ENCODE measurements around the gene C19orf73.
A peak's percentile ranks its signal among the peaks of the same experiment; 100 is the strongest.
"Not testable (repeated sequence)": the region's sequence is repeated elsewhere in the genome, so short reads cannot be mapped to it uniquely, and the experiment has no call there.

Gene C19orf73

DNA sequence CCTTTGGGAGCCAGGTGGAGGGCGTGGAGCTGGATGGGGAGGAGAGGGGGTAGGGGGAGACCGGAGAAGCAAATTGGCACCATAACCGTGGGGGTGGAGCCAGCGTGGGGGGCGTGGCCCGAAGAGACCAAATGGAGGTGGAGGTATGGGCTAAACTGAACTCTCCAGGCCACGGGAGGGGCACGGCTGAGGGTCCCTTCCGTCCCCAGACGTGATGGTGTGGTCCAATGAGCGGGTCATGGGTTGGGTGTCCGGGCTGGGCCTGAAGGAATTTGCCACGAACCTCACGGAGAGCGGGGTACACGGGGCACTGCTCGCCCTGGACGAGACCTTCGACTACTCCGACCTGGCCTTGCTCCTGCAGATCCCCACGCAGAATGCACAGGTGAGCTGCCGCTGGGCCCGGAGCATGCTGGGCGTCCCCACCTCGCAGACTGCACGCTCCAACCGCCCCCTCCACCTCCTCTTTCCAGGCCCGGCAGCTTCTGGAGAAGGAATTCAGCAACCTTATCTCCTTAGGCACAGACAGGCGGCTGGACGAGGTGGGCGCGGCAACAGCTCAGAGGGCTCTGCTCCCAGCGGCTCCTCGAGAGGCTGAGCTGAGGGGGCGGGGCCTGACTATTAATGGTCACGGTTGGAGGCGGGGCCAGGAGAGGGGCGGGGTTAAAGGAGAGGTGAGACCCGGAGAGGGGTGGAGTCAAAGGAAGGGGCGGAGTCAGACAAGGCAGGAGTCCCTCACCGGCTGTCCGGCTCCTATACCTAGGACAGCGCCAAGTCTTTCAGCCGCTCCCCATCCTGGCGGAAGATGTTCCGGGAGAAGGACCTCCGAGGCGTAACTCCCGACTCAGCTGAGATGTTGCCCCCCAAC, 30.1 kb upstream of the C19orf73 start:
- peak; percentile 75 for DNase-seq

DNA sequence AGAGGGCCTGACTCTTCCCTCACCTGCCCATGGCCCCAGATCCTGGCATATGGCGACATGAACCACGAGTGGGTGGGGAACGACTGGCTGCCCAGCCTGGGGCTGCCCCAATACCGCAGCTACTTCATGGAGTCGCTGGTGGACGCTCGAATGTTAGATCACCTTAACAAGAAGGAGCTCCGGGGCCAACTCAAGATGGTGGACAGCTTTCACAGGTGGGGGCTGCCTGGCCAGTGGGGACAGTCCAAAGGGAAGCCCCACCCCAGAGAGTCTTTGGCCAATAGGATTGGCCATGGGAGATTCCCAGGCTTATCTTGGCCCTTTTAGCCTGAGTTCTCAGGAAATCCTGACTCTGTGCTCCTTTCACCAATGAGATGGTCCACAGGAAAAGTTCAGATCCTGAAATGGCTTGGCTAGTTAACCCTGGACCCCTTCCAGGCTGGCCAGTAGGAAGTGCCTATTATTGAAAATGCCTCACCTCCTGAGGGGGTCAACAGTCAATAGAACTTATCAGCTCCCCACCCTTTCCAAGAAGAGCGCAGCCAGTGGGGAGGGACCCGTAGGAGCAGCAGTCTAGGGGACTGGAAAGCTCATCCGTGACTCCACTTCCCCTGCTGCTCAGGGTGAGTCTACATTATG, 29.2 kb upstream of the C19orf73 start:
- DNase-seq, result no peak

DNA sequence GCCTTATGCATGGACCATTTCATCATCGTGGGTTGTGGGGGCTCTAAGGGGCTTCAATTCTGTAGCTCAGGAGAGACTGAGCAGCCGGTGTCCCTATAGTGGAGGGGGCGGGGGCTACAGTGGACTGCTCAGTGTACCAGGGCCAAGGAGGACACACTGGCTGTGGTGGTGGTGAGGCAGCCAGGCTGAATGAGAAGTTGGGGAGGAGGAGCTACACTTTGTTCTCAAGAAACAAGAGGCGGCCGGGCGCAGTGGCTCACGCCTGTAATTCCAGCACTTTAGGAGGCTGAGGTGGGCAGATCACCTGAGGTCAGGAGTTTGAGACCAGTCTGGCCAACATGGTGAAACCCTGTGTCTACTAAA, 27.4 kb upstream of the C19orf73 start:
- DNase-seq, result not testable (repeated sequence)

DNA sequence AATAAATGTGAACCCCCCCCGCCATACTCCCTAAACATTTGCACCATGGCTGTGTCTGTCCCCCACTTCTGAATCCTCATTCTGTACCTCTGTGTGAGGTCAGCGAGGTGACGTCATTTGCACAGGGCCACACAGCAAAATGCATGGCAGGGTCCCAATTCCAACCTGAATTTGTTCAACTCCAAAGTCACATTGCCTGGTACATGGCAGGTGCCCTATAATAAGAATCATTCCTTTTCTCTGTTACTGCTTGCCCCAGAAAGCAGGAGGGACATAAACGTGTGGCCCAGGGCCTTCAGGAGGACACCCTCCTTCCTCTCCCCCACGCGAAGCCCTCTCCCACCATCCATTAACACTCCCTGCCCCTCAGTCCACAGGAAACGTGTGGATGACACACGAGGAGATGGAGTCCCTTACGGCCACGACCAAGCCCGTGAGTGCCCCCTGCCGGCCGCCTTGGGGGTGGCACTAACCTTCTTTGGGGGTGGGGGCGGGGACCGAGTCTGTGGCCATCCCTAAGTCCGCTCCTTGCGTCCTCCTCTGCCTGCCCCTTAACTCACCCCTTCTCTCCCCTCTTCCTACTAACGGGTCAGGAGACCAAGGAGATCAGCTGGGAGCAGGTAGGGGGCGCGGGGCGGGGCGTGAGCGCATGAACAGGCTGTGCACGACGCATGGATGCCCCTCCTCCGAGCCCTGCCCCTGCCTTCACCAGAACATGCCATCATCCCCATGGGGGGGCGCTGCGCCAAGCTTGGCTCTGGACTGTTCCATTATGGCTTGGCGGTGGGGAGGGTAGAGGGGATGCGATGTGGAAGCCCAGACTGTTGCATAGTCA, 26.8 kb upstream of the C19orf73 start:
- no peak for DNase-seq

DNA sequence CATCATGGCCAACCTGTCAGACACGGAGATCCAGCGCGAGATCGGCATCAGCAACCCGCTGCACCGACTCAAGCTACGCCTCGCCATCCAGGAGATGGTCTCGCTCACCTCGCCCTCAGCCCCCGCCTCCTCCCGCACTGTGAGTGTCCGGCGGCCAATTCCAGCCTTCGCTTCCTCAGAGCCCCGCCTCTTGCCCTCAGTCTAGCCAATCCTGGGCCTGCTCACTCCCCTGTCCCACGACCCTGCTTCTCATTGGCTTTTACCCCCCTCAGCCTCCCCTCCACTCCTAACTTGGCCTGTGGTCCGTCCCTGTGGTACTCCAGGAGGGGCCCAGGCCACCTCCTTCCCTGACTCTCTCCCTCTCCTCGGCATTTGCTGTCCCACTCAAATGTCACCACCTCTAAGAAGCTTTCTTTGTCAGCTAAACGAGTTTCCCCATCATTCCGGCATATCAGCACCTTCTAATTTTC, 24.0 kb upstream of the C19orf73 start:
- no peak for DNase-seq

DNA sequence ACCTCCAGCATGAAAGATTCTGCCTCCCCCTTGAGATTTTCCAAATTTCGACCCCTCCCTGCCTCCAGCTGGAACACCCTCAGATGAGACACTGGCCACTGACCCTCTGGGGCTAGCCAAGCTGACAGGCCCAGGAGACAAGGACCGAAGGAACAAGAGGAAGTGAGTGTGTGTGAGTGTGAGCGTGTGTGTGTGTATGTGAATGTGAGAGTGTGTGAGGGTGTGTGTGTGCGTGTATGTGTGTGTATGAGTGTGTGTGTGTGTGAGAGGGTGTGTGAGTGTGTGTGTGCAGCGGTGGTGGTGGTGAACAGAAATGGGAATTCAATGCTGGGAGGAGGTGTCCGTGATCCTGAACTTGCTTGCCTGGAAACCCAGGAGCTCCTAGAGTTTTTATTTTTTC, 22.4 kb upstream of the C19orf73 start:
- no peak for DNase-seq

DNA sequence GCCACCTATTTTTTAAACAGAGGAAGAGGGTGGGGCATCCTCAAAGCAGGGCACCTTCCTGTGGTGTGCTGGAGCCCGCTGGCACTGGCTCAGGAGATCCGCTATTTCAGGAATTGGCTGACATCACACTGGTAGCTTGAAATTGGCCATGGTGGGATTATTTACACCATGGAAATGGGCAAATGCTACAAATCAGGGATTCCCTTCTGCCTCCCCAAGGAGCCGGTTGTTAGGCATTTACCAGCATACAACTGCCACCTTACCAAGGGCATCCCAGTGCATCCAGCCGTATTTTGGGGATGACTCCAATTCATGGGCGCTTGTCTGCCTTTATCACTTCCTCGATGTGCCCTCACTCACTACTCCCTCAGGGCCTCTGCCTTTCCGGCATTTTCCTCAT, 22.0 kb upstream of the C19orf73 start:
- DNase-seq, result no peak

DNA sequence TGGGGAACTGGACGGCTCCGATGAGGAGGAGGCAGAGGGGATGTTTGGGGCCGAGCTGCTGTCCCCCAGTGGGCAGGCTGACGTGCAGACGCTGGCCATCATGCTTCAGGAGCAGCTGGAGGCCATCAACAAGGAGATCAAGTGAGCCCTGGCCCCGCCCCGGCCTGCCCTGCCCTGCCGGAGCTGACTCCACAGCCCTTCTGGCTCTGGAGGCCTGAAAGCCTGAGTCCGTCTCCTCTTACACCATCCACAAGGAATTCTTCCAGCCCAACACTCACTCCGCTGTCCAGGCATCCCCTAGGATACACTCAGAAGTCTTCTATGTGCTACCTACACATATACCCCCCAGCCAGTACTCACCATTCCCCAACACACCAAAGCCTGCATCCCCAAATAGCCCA, 17.8 kb upstream of the C19orf73 start:
- no peak for DNase-seq

DNA sequence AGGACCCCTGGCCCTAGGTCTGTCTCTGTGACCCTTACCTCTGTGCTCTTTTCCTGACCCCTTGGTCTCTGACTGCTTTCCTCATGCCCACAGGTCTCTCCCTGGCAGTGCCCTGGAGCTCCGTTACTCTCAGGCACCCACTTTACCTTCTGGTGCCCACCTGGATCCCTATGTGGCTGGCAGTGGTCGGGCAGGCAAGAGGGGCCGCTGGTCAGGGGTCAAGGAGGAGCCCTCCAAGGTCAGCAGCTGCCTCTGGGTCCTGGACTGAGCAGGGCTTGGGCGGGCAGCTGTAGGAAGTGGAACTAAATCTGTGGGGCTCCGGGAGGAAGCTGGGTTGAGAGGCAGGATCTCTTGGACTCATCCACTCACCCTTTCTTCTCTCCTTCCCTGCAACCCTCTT, 16.7 kb upstream of the C19orf73 start:
- DNase-seq, result no peak

DNA sequence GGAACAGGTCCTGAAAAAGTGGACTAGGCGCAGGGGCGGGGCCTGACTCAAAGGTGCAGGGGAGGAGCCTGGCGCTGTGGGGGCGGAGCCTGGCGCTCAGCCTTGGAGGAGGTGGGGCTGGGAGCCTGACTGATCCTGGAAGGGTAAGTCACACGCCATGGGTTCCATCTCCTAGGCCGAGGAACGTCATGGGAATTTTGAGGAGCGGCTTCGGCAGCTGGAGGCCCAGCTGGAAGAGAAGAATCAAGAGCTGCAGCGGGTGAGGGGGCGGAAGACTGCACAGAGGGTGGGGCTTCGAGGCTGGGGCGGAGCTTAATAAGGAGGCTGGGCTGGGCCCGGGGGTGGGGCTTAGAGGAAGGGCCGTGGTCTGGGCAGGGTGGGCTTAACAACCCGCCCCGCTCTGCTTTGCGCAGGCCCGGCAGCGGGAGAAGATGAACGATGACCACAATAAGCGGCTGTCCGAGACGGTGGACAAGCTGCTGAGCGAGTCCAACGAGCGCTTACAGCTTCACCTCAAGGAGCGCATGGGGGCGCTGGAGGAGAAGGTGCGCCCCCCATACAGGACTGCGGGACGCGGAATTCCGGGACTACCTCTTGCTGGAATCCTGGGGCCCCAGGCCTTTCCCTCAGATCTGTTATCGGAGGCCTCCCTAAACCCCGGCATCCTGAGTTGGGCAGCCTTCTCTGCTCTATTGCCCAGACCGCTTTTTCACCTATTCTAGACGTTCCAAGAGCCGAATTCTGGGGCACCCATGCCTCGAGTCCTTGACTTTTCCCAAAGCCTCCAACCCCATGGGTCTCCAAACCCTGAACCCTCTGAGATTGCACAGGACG, 14.9 kb upstream of the C19orf73 start:
- no peak for DNase-seq

DNA sequence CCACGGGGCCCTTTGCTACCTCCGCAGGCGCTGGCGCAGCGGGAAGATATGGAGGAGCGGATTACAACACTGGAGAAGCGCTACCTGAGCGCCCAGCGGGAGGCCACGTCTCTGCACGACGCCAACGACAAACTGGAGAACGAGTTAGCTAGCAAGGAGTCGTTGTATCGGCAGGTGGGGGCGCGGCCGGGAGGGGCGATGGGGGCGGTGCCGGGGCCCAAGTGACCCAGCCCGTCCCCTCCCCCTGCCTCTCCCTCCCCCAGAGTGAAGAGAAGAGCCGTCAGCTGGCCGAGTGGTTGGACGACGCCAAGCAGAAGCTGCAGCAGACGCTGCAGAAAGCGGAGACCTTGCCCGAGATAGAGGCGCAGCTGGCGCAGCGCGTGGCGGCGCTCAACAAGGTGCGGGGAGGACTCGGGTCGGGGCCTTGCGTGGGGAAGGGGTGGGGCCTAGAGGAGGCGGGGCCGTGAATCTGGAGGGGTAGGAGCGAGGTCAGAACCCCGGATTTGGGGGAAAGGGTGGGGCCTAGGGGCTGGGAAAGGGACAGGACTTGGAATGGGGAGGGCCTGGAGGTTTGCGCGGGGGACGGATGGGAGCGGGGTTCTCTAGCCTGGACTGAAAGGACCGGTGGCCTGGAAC, 14.1 kb upstream of the C19orf73 start:
- DNase-seq, result no peak

DNA sequence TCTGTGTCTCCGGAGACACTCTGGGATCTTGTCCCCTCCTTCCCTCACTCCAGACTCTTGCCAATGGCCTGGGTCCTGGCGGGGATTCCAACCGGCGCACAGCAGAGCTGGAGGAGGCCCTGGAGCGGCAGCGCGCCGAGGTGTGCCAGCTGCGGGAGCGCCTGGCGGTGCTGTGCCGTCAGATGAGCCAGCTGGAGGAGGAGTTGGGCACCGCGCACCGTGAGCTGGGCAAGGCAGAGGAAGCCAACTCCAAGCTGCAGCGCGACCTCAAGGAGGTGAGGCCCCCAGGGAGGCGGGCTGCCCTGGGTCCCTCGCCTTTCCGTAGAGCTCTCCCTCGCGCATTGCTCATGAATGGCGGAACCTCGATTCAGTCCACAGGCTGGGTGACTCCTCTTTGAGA, 11.4 kb upstream of the C19orf73 start:
- DNase-seq, result no peak

DNA sequence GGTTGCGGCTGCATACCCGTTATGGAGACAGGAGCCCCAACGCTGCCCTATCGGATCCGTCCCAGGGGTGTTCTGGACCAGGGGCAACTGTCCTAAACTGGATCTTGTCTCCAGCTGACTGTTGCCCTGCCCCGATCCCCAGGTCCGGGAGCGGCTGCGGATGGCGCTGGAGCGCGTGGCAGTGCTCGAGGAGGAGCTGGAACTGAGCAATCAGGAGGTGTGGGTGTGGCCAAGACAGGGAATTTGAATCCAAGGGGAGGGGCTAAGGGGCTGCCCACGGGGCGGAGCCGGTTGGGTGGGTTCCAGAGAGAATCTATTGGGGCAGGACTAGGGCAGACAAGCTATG, 10.3 kb upstream of the C19orf73 start:
- no peak for DNase-seq

DNA sequence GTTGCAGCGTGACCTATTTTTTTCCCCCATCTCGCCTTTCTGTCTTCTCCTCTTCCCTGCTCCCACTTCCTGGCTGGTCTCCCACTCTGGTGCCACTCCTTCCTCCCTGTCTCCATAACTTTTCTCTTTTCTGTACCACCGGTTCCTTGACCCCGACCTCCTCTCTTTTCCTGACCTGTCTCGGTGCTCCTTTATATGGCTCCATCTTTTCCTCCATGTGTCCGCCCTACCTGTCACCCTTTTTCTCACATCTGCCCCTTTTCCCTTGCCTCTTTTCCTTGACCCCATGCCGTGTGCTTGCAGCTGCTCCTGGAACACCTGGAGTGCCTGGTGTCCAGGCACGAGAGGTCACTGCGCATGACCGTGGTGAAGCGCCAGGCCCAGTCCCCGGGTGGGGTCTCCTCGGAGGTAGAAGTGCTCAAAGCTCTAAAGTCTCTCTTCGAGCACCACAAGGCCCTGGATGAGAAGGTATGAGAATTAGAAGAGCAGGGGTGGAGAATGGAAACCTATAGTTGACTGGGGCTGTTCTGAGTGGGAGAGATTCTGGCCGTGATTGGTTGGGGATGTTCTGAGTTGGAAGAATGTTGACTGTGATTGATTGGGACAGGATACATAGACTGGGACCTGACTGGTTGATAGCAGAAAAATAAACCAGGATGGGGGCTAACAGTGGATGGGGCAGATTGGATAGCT, 9.7 kb upstream of the C19orf73 start:
- DNase-seq, result no peak

DNA sequence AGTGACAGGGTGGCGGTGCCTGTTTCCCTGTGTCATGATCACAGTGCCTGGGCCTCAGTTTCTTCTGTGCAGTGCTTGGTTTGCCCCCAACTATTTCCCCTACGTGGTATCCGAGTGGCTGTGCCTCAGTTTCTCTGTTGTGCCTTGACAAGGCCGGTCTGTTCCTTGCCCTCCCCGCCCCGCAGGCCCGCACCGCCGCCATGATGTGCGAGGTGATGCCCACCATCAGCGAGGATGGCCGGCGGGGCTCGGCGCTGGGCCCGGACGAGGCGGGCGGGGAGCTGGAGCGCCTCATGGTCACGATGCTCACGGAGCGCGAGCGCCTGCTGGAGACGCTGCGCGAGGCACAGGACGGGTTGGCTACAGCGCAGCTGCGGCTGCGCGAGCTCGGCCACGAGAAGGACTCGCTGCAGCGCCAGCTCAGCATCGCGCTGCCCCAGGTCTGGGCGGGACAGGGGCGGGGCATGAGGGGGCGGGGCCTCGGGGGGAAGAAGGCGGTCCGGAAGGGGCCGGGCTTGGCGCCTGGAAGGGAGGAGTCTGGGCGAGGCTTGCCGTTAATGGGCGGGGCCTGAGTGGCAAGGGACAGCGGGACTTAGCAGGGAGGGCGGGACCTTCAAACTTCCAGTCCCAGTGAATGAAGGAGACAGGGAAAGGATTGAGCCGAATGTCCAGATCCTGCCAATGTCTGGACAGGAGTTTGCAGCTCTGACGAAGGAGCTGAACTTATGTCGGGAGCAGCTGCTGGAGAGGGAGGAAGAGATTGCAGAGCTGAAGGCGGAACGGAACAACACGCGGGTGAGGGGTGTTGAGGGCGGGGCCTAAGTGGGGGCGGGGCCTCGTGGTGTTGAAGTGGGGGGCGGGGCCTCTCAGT, 9.0 kb upstream of the C19orf73 start:
- DNase-seq, result peak; percentile 88

DNA sequence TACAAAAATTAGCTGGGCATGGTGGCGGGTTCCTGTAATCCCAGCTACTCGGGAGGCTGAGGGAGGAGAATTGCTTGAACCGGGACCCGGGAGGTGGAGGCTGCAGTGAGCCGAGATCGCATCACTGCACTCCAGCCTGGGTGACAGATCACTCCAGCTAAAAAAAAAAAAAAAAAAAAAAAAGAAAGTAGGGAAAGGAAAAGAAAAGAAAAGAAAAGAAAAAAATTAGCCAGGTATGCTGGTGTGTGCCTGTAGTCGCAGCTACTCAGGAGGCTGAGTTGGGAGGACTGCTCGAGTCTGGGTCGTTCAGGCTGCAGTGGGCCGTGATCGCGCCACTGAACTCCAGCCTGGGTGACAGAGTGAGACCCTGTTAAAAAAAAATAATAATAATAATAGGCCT, 8.3 kb upstream of the C19orf73 start:
- not testable (repeated sequence) for DNase-seq

DNA sequence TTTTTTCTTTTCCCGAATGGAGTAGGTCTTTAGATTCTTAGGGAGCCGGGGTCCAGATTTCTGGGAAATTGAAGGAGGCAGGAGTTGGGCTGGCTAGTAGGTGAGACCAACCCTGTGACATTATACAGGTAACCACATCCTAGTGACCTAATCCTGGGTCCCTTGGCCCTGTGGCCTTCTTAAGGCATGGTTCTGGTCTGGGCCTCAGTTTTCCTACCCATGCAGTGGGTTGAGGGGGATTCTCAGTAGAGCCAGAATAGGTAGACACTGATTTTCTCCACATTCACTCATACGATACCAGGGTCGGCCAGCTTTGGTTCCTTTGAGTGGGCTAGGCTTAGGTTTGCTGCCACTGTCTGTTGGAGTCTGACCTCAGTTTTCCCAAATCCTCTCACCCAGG, 7.6 kb upstream of the C19orf73 start:
- DNase-seq, result no peak

DNA sequence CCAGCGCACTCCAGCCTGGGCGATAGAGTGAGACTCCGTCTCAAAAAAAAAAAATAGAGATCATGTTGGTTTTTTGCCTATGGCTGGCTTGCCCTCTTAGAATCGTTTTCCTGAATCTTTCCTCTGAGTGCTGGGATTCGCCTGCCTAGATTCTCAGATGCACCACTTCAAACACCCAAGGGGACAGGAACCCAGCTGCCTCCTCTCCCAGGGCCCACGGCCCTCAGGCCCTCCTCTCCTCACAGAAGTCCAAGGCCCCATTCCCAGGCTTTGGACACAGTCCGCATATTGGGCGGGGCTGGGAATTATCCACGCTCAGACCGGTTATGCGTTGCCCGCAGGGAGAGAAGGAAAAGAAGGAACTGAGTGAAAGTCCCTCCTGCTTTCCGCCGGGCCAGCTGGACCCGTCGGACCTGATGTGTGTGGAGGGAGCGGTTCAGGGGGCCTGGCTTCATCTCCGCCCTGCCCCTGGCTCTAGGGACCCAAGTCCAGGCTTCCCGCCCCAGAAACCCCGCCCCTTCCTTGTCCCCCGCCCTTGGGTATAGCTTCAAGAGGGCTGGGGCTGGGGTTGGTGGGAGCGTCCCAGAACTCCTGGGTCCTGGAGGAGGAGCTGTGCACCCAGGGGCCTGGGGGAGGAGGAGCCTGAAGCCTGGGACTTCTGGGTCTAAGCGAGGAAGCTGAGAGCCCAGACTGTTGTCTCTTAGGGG, 6.2 kb upstream of the C19orf73 start:
- DNase-seq, result no peak

DNA sequence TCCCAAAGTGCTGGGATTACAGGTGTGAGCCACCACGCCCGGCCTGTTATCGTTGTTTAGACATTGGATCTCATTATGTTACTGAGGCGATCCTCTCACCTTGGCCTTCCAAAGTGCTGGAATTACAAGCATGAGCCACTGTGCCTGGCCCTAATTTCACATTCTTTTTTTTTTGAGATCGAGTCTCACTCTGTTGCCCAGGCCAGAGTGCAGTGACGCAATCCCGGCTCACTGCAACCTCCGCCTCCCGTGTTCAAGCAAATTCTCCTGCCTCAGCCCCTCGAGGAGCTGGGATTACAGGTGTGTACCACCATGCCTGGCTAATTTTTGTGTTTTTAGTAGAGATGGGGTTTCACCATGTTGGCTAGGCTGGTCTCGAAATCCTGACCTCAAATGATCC, 4.3 kb upstream of the C19orf73 start:
- DNase-seq, result not testable (repeated sequence)

DNA sequence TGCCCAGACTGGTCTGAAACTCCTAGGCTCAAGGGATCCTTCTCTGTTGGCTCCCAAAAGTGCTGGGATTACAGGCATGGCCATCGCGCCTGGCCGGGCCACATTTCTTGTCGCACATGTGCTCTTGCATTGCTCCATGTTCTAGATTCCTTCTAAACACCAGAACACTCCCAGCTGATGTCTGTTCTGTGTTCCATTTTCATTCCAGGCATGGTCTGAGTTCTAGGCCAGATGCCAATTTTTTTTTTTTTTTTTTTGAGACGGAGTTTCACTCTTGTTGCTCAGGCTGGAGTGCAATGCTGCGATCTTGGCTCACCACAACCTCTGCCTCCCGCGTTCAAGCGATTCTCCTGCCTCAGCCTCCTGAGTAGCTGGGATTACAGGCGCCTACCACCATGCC, 2.9 kb upstream of the C19orf73 start:
- not testable (repeated sequence) for DNase-seq

Measured in NCI-H2107 (cell line).